ENCODE measurements around the gene C2orf81. TPM values are rescaled to one million over a fixed set of nuclear protein-coding genes. Genes with fewer than 3 reads are reported as not detected.
"Not testable (repeated sequence)": the region's sequence is repeated elsewhere in the genome, so short reads cannot be mapped to it uniquely, and the experiment has no call there.

C2orf81 gene
- polyA plus RNA-seq, 4 donors: 4.6 to 9.0 (median 6.4) TPM

- no peak for DNase-seq (ENCODE audit: low read depth in 4 of 4, low spot score in 3 of 4)
Measured at GRCh38 chr2:74424139-74424992, 2.9 kb upstream of the C2orf81 start.

GRCh38 chr2:74423231-74424095, 2.0 kb upstream of the C2orf81 start:
- no peak for DNase-seq (ENCODE audit: low read depth in 4 of 4, low spot score in 3 of 4)

- DNase-seq (ENCODE audit: low read depth in 4 of 4, low spot score in 3 of 4): not testable (repeated sequence)
Measured at GRCh38 chr2:74420443-74421103, 846 bp downstream of the C2orf81 start.

GRCh38 chr2:74420006-74420405, 1.4 kb downstream of the C2orf81 start:
- no peak for DNase-seq (ENCODE audit: low read depth in 4 of 4, low spot score in 3 of 4)

- no peak for DNase-seq (ENCODE audit: low read depth in 4 of 4, low spot score in 3 of 4)
Measured at GRCh38 chr2:74419345-74419744, 2.1 kb downstream of the C2orf81 start.

GRCh38 chr2:74418312-74418711, 3.1 kb downstream of the C2orf81 start:
- no peak for DNase-seq (ENCODE audit: low read depth in 4 of 4, low spot score in 3 of 4)

GRCh38 chr2:74417763-74418162, 3.7 kb downstream of the C2orf81 start:
- DNase-seq (ENCODE audit: low read depth in 4 of 4, low spot score in 3 of 4): no peak

- no peak for DNase-seq (ENCODE audit: low read depth in 4 of 4, low spot score in 3 of 4)
Measured at GRCh38 chr2:74417197-74417596, 4.2 kb downstream of the C2orf81 start.

- no peak for DNase-seq (ENCODE audit: low read depth in 4 of 4, low spot score in 3 of 4)
Measured at GRCh38 chr2:74416778-74417177, 4.6 kb downstream of the C2orf81 start.

- no peak for DNase-seq (ENCODE audit: low read depth in 4 of 4, low spot score in 3 of 4)
Measured at GRCh38 chr2:74415762-74416395, 5.5 kb downstream of the C2orf81 start.

- DNase-seq (ENCODE audit: low read depth in 4 of 4, low spot score in 3 of 4): peak in 1 of 4 donors; percentile 37
Measured at GRCh38 chr2:74414881-74415761, 6.3 kb downstream of the C2orf81 start.

GRCh38 chr2:74414441-74414840, 7.0 kb downstream of the C2orf81 start:
- DNase-seq (ENCODE audit: low read depth in 4 of 4, low spot score in 3 of 4): no peak

- no peak for DNase-seq (ENCODE audit: low read depth in 4 of 4, low spot score in 3 of 4)
Measured at GRCh38 chr2:74413001-74413698, 8.3 kb downstream of the C2orf81 start.

GRCh38 chr2:74407682-74408081, 13.7 kb downstream of the C2orf81 start:
- no peak for DNase-seq (ENCODE audit: low read depth in 4 of 4, low spot score in 3 of 4)

- no peak for DNase-seq (ENCODE audit: low read depth in 4 of 4, low spot score in 3 of 4)
Measured at GRCh38 chr2:74406035-74406434, 15.4 kb downstream of the C2orf81 start.

- DNase-seq (ENCODE audit: low read depth in 4 of 4, low spot score in 3 of 4): no peak
Measured at GRCh38 chr2:74401891-74402290, 19.5 kb downstream of the C2orf81 start.

GRCh38 chr2:74399785-74400184, 21.6 kb downstream of the C2orf81 start:
- no peak for DNase-seq (ENCODE audit: low read depth in 4 of 4, low spot score in 3 of 4)

GRCh38 chr2:74396149-74396548, 25.3 kb downstream of the C2orf81 start:
- no peak for DNase-seq (ENCODE audit: low read depth in 4 of 4, low spot score in 3 of 4)

- DNase-seq (ENCODE audit: low read depth in 4 of 4, low spot score in 3 of 4): no peak
Measured at GRCh38 chr2:74393525-74393924, 27.9 kb downstream of the C2orf81 start.

Data from left renal pelvis (tissue), 4 donors.